ENCODE data around the gene FANCI. TPM values are rescaled to one million over a fixed set of nuclear protein-coding genes. Genes with fewer than 3 reads are reported as not detected.

Gene FANCI
- total RNA-seq, 1 donor from 2014 or later, result 4.1 TPM

DNA sequence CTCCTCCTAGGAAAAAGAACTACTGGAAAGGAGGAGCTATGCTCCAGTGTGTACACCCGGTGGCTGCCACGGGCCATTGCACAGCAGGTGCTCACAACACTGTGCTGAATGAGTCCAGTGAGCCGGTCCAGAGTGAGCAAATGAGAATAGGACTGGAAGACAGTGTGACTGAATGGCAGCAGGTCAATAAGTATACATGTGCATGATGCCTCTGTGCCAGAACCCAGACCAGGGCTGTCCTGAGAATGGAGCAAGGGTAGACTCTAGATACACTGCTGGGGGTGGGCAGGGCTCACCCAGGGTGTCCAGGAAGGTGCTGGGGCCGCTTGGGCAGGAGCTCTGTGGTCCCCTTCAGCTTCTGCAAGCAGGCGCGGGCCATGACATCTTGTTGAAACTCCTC, 82.5 kb downstream of the FANCI start:
- intact Hi-C loops (cut with DNase I), result no loop called here
- Histone ChIP-seq H3K4me3 (no peak overlapping the region), H3K36me3 (peaks cover 97% of the 10 kb centered on the region), H3K4me1 (peaks cover 11% of the 10 kb centered on the region), H3K9me3 (no peaks in the 10 kb centered on the region), H3K27me3 (no peaks in the 10 kb centered on the region), H3K27ac (no peak overlapping the region)
- DNase-seq (no peak), ATAC-seq (no peak)
- TF ChIP-seq, protein P1, sequence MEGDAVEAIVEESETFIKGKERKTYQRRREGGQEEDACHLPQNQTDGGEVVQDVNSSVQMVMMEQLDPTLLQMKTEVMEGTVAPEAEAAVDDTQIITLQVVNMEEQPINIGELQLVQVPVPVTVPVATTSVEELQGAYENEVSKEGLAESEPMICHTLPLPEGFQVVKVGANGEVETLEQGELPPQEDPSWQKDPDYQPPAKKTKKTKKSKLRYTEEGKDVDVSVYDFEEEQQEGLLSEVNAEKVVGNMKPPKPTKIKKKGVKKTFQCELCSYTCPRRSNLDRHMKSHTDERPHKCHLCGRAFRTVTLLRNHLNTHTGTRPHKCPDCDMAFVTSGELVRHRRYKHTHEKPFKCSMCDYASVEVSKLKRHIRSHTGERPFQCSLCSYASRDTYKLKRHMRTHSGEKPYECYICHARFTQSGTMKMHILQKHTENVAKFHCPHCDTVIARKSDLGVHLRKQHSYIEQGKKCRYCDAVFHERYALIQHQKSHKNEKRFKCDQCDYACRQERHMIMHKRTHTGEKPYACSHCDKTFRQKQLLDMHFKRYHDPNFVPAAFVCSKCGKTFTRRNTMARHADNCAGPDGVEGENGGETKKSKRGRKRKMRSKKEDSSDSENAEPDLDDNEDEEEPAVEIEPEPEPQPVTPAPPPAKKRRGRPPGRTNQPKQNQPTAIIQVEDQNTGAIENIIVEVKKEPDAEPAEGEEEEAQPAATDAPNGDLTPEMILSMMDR (IDR thresholded peaks at IDR 0.05), result no peak

DNA sequence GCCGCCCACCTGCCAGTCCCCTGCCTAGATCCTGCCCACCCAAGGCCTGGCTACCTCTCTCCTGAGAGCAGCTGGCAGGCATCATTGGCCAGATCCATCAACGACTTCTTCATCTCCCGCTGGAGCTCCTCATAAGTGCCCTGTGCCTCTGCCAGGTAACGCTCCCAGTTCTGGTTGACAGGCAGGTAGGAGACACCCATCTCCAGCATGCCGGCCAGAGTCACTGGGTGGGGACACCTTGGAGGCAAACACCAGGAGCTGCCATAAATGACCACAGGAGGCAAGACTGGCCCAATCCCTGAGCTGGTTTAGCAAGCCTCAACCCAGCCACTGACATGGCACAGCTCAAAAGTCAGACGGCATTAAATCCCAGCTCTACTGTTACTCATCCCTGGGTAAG, 83.3 kb downstream of the FANCI start:
- no peaks in the 10 kb centered on the region for H3K9me3 ChIP-seq
- ATAC-seq, result no peak
- DNase-seq, result no peak
- intact Hi-C loops (cut with DNase I), result no loop called here
- H3K36me3 ChIP-seq, result peaks cover 97% of the 10 kb centered on the region
- TF ChIP-seq, protein P1 (IDR thresholded peaks at IDR 0.05), result no peak
- H3K27me3 ChIP-seq, result no peaks in the 10 kb centered on the region
- no peak overlapping the region for H3K4me3 ChIP-seq
- H3K4me1 ChIP-seq, result peaks cover 19% of the 10 kb centered on the region
- no peak overlapping the region for H3K27ac ChIP-seq

DNA sequence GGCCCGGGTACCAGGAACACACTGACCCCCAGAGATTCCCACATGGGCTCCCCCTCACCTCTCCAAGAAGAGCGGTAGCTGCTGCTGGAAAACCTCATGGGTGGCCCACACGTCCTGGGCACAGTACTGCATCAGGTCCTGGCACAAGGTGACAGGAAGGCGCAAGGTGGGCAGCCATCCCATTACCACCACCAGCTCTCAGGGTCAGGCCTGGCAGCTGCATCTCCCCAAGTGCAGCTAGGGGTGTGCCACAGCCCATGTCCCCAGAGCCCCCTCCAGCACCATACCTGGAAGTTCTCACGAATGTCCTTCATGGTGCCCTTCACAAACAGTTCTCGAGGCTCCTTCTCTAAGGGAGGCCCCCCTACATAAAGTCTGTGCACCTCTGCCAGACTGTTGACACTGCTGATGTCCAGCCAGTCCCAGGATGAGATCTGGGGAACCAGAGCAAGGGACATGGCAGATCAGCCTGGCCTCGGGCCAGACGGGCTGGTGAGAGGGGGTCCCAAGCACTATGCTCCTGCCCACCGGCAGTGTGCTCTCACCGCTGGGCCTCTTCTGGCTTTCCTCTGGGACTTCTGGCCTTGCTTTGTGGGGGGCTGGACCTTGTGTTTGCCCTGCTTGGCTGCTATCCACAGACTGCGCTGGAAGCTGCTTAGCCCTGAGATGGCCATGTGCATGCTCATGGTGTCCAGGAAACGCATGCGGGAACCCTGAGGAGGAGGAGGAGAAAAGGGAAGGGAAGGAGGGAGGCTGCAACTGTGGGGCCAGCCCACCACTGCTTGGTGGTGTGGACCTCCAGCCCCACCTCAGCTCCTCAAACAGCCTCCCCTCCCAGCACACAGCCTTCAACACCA, 84.8 kb downstream of the FANCI start:
- Histone ChIP-seq H3K4me1 (peaks cover 34% of the 10 kb centered on the region), H3K4me3 (no peak overlapping the region), H3K27ac (no peak overlapping the region), H3K27me3 (no peaks in the 10 kb centered on the region), H3K9me3 (no peaks in the 10 kb centered on the region), H3K36me3 (peaks cover 95% of the 10 kb centered on the region)
- ATAC-seq, result no peak
- intact Hi-C loops (cut with DNase I), result no loop called here
- TF ChIP-seq, protein P1 (IDR thresholded peaks at IDR 0.05), result no peak
- DNase-seq, result no peak

DNA sequence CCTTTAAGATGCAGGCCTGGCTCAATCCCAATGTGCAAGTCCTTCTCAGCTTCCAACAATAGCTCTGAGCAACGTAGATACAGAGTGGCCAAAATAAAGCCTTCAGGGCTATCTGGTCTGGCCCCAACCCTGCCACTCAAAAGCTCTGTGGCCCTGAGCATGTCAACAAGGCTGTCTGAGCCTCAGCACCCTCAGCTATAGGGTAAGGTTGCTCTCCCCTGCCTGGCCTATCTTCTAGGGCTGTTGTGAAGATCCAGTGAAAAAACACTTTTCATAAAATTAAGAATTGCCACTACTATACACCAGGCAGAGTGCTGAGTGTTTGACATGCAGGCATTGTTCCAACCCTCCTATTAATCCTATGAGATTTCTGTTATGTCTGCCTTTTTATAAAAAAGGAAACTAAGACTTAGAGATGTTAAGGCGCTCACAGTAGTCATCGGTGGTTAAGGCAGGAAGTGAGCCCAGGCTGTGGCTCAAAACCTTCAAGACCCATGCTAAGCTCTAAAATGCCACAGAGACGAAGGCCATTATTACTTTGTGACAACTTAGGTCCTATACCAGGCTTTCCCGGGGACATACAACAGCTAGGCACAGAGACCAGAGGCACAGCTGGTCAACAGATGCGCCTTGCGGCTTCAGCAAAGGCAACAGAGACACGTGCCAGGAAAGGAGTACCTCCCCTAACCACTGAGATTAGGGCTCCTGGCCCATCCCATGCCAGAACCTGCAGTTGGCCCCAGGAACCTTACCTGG, 85.7 kb downstream of the FANCI start:
- H3K27me3 ChIP-seq, result no peaks in the 10 kb centered on the region
- no peak for ATAC-seq
- TF ChIP-seq, protein P1 (IDR thresholded peaks at IDR 0.05), result no peak
- H3K9me3 ChIP-seq, result no peaks in the 10 kb centered on the region
- H3K4me1 ChIP-seq, result peaks cover 37% of the 10 kb centered on the region
- no peak for DNase-seq
- no peak overlapping the region for H3K27ac ChIP-seq
- H3K4me3 ChIP-seq, result no peak overlapping the region
- H3K36me3 ChIP-seq, result peaks cover 86% of the 10 kb centered on the region
- intact Hi-C loops (cut with DNase I), result no loop called here

DNA sequence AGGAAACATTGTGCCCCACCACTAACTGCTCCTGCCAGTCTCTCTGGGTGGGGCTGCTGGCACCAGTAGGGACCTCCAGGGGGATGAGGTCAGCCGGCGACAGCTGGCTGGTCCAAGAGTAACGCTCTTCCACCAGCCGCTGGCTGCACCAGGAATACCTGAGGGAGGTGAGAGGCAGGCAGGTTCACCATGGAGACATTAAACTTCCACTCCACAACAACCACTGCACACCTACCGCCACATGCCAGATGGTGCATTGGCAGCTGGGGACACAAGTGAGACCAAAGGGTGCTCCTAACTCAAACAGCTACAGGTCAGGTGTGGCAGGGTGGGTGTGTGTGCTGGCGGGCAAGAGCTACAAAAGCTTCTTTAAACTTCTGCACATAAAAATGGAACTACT, 86.3 kb downstream of the FANCI start:
- TF ChIP-seq, protein P1 (IDR thresholded peaks at IDR 0.05), result no peak
- intact Hi-C loops (cut with DNase I), result no loop called here
- Histone ChIP-seq H3K4me1 (peaks cover 37% of the 10 kb centered on the region), H3K36me3 (peaks cover 83% of the 10 kb centered on the region), H3K27me3 (no peaks in the 10 kb centered on the region), H3K27ac (no peak overlapping the region), H3K4me3 (no peak overlapping the region), H3K9me3 (no peaks in the 10 kb centered on the region)
- no peak for DNase-seq
- no peak for ATAC-seq
